Neuronal stem cell (in vitro differentiated cells): Measurements from ENCODE around the gene ETS1.

Experiments
- DNase-seq: peaks from one replicate; pipeline ENCODE4 v3.0.0-alpha.2; 2013; ENCODE audit warnings: low spot score
- H2AFZ ChIP-seq: one replicate; pipeline ENCODE4 v1.6.1; 2013; ENCODE audit warnings: mild to moderate bottlenecking, low read length, inconsistent platforms
- H2AK5ac ChIP-seq: 2 replicates; pipeline ENCODE4 v1.6.1; 2013; ENCODE audit warnings: low read depth, mild to moderate bottlenecking, inconsistent platforms, low read length, moderate library complexity, mixed read lengths
- H2BK120ac ChIP-seq: 2 replicates; pipeline ENCODE4 v1.6.1; 2013; ENCODE audit warnings: low read depth, mild to moderate bottlenecking, inconsistent platforms, low read length, moderate library complexity, mixed read lengths
- H2BK12ac ChIP-seq: one replicate; pipeline ENCODE4 v1.6.1; 2013; ENCODE audit warnings: low read length, inconsistent platforms
- H2BK15ac ChIP-seq: 2 replicates; pipeline ENCODE4 v1.6.1; 2013; ENCODE audit warnings: mild to moderate bottlenecking, low read length, inconsistent platforms, mixed read lengths
- H2BK5ac ChIP-seq: one replicate; pipeline ENCODE4 v1.6.1; 2013; ENCODE audit warnings: inconsistent platforms, mild to moderate bottlenecking, low read length, moderate library complexity
- H3K14ac ChIP-seq: one replicate; pipeline ENCODE4 v1.6.1; 2013; ENCODE audit warnings: low read length, inconsistent platforms
- H3K18ac ChIP-seq: 2 replicates; pipeline ENCODE4 v1.6.1; 2013; ENCODE audit warnings: low read length, inconsistent platforms
- H3K23ac ChIP-seq: 2 replicates; pipeline ENCODE4 v1.6.1; 2013; ENCODE audit warnings: low read depth, mild to moderate bottlenecking, mixed read lengths, low read length, inconsistent platforms; ENCODE audit not compliant: poor library complexity
- H3K27ac ChIP-seq: replicated peaks from 3 replicates; pipeline ENCODE4 v1.5.1; 2013; ENCODE audit warnings: low read length, inconsistent platforms
- H3K27me3 ChIP-seq, 3 experiments: 2 replicates each; pipeline ENCODE4 v1.6.1; 2013; ENCODE audit warnings: low read length in 3 of 3, mild to moderate bottlenecking in 2 of 3, inconsistent platforms in 1 of 3, low read depth in 1 of 3, mixed read lengths in 1 of 3, moderate library complexity in 1 of 3; ENCODE audit not compliant: control insufficient read depth in 3 of 3, insufficient read depth in 3 of 3
- H3K36me3 ChIP-seq, 2 donors: replicated peaks in 1 of 2; 2 replicates each; pipeline ENCODE4 v1.6.1; 2013; ENCODE audit warnings: low read length in 2 of 2; ENCODE audit not compliant: control insufficient read depth in 2 of 2, insufficient read depth in 2 of 2
- H3K4ac ChIP-seq: 2 replicates; pipeline ENCODE4 v1.6.1; 2013; ENCODE audit warnings: inconsistent platforms, mild to moderate bottlenecking, low read length, moderate library complexity
- H3K4me1 ChIP-seq, 2 donors: 1 replicate in 1 of 2; 2 replicates in 1 of 2; pipeline ENCODE4 v1.6.1; 2013; ENCODE audit warnings: low read length in 2 of 2, low read depth in 1 of 2; ENCODE audit not compliant: control insufficient read depth in 2 of 2, insufficient read depth in 1 of 2
- H3K4me2 ChIP-seq: one replicate; pipeline ENCODE4 v1.6.1; 2013; ENCODE audit warnings: mild to moderate bottlenecking, low read length, inconsistent platforms; ENCODE audit not compliant: insufficient read depth, poor library complexity, severe bottlenecking
- H3K4me3 ChIP-seq, 2 donors: 2 replicates each; pipeline ENCODE4 v1.5.1; 2013; ENCODE audit warnings: low read length in 2 of 2, mild to moderate bottlenecking in 2 of 2, inconsistent platforms in 1 of 2, moderate library complexity in 1 of 2
- H3K79me1 ChIP-seq: one replicate; pipeline ENCODE4 v1.6.1; 2013; ENCODE audit warnings: low read depth, mild to moderate bottlenecking, inconsistent platforms, low read length, moderate library complexity
- H3K9ac ChIP-seq: one replicate; pipeline ENCODE4 v1.6.1; 2013; ENCODE audit warnings: mild to moderate bottlenecking, low read depth, low read length, inconsistent platforms; ENCODE audit not compliant: poor library complexity
- H3K9me3 ChIP-seq, 2 donors: replicated peaks in 1 of 2; 2 replicates each; pipeline versions ENCODE3 to v1.6.1; 2013; ENCODE audit warnings: low read length in 2 of 2, mild to moderate bottlenecking in 2 of 2, inconsistent platforms in 1 of 2, low read depth in 1 of 2, mixed read lengths in 1 of 2, moderate library complexity in 1 of 2; ENCODE audit not compliant: control insufficient read depth in 2 of 2, insufficient read depth in 1 of 2
- H4K8ac ChIP-seq: one replicate; pipeline ENCODE4 v1.6.1; 2013; ENCODE audit warnings: low read depth, mild to moderate bottlenecking, inconsistent platforms, low read length, moderate library complexity
- H4K91ac ChIP-seq: one replicate; pipeline ENCODE4 v1.6.1; 2013; ENCODE audit warnings: low read length, low read depth, mild to moderate bottlenecking, inconsistent platforms; ENCODE audit not compliant: poor library complexity
- WGBS, 2 donors: extraction: QIAGEN DNeasy Blood & Tissue Kit; methylation state at CpG; one replicate each; pipeline ENCODE4 v1.1.7; 2013; ENCODE audit warnings: missing lambda C conversion rate in 2 of 2, mixed read lengths in 1 of 2; ENCODE audit not compliant: insufficient read length in 2 of 2, insufficient replicate concordance in 1 of 2; ENCODE audit errors: extremely low coverage in 2 of 2; 5-methylcytosine and 5-hydroxymethylcytosine counted together

The ETS1 gene

DNA sequence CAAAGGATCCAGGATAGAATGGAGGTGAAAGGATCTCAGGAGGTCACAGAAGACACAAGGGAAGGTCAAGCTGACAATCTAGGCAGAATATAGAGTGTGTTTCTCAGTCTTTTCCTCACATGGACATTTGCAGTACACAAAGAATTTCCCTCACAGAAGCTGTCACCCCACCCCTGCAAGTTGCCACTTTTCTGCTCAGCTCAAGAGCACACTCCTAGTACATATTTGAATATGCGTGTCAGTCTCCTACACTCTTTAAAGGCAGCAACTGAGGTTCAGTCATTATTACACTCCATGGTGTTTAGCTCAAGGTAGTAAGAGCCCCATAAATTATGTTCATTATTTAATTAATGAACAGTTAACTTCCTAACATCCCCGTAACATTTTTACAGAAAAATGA lies 59.1 kb downstream of the ETS1 start:
- H3K36me3 ChIP-seq: no peaks in the 10 kb centered on the region
- H2AK5ac ChIP-seq: no peak overlapping the region
- no peak overlapping the region for H2BK120ac ChIP-seq
- H4K91ac ChIP-seq: no peak overlapping the region
- no peak overlapping the region for H3K27ac ChIP-seq
- no peak overlapping the region for H3K4me3 ChIP-seq
- H2BK12ac ChIP-seq: no peak overlapping the region
- H3K79me1 ChIP-seq: no peaks in the 10 kb centered on the region
- H2BK5ac ChIP-seq: no peak overlapping the region
- no peak overlapping the region for H3K18ac ChIP-seq
- no peak overlapping the region for H3K14ac ChIP-seq
- H4K8ac ChIP-seq: no peak overlapping the region
- H3K27me3 ChIP-seq: peaks cover 18 to 75% (median 49%) of the 10 kb centered on the region in 3 experiments
- no peak overlapping the region for H3K9ac ChIP-seq
- no peaks in the 10 kb centered on the region for H3K9me3 ChIP-seq
- DNase-seq: no peak
- H3K4me2 ChIP-seq: no peak overlapping the region
- peaks cover 7 to 27% of the 10 kb centered on the region in 2 donors for H3K4me1 ChIP-seq
- no peak overlapping the region for H2BK15ac ChIP-seq
- H3K23ac ChIP-seq: no peak overlapping the region
- H3K4ac ChIP-seq: no peak overlapping the region
- WGBS, 2 donors: no CpG with 5 or more reads among the region's 2 CpGs
- H2AFZ ChIP-seq: no peak overlapping the region

DNA sequence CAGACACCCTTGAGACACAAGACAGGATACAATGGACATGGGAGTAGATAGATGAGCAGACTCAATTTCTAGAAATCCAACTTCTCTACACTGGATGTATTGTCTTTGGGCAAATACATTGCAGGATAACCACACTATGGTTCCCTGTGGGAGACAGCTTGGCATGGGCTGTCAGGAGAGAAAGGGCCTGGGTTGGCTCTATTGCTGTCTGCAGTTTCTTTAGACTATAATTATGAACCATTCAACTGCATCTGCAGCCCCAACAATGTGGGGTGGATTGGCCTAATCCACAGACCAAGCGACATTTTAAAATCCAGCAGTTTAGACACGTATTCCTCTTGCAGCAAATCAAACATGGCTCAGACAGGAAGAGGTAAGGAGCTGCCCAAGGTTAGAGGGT lies 60.3 kb downstream of the ETS1 start:
- H3K9ac ChIP-seq: no peak overlapping the region

DNA sequence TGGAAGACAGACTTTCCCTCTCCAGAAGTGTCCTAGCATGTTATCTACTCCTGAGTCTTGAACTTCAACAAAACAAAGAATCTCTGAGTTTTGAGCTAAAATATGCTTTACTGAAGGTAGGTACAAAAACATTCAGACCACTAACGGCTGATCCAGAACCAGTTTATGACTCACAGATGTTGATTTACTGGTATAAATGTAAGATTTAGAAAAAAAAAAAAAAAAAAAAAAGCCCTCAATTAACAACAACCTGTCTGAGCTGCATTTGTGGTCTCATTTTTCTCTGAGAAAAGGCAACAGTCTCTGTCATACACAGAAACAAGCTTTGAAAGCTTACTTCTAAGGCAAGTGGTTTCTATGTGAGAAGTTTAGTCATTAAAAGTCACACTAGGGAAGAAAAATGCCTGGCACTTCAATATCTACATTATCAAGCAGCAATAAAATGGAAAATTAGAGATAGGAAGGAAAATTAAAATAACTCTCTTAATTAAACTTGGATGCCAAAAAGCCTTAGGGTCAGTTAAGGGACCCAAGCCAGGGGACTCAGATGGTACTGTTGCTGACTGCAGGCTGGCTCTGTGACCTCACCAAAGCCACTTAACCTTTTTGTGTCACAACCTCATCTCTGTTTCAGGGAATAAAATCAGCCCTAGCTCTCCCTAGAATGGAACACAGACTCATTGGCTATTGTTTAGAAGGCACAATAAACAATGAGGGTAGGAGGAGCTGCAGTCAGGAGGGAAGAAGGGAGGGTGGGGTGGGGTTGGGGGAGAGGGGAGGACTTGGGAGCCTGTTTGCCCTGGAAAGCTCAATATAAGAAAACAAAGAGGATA lies 61.7 kb downstream of the ETS1 start:
- Histone ChIP-seq H3K4me3 (no peak overlapping the region), H4K8ac (no peak overlapping the region), H3K27me3 (peaks cover 17 to 79% (median 23%) of the 10 kb centered on the region in 3 experiments), H3K79me1 (no peaks in the 10 kb centered on the region), H2AK5ac (no peak overlapping the region), H3K4me1 (peaks cover 8 to 21% of the 10 kb centered on the region in 2 donors), H3K4ac (no peak overlapping the region), H2BK120ac (no peak overlapping the region), H2BK5ac (no peak overlapping the region), H2BK15ac (no peak overlapping the region), H3K9ac (no peak overlapping the region), H3K18ac (no peak overlapping the region), H3K9me3 (no peaks in the 10 kb centered on the region), H3K36me3 (no peaks in the 10 kb centered on the region), H3K14ac (no peak overlapping the region), H3K27ac (no peak overlapping the region), H2AFZ (no peak overlapping the region), H2BK12ac (no peak overlapping the region), H4K91ac (no peak overlapping the region), H3K23ac (no peak overlapping the region), H3K4me2 (no peak overlapping the region)
- no CpG with 5 or more reads among the region's 1 CpG for WGBS, 2 donors
- DNase-seq: no peak

More for the DNA sequence above, 60.3 kb downstream of the ETS1 start:
- Histone ChIP-seq H3K9me3 (no peaks in the 10 kb centered on the region), H4K91ac (no peak overlapping the region), H3K79me1 (no peaks in the 10 kb centered on the region), H2AFZ (no peak overlapping the region), H3K14ac (no peak overlapping the region), H3K4me1 (peaks cover 4 to 21% of the 10 kb centered on the region in 2 donors), H2BK15ac (no peak overlapping the region), H3K27me3 (peaks cover 16 to 79% (median 37%) of the 10 kb centered on the region in 3 experiments), H2BK12ac (no peak overlapping the region), H2AK5ac (no peak overlapping the region), H3K23ac (no peak overlapping the region), H4K8ac (no peak overlapping the region), H3K4me2 (no peak overlapping the region), H2BK120ac (no peak overlapping the region), H3K18ac (no peak overlapping the region), H2BK5ac (no peak overlapping the region), H3K4me3 (no peak overlapping the region), H3K27ac (no peak overlapping the region), H3K36me3 (no peaks in the 10 kb centered on the region), H3K4ac (no peak overlapping the region)
- WGBS, 2 donors: no CpG with 5 or more reads among the region's 2 CpGs
- no peak for DNase-seq

DNA sequence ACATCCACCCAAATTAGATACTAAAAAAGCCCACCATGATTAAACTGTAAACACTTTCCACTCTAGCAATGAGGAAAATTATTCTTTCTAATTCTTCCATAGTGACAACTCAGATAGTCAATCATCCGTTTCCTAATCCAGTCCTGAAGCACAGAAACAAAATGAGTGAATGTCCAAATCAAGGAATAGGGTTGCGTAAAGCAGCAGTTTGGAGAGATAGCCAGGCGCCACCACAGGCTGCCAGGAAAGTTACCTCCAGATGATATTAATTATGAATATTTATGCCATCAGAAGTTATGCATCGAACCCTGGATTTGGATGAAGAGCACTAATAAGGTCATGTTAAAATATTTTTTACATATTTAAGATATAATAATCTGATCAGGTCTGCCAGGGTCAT lies 63.2 kb downstream of the ETS1 start:
- no peak for DNase-seq
- Histone ChIP-seq H3K4ac (no peak overlapping the region), H2BK12ac (no peak overlapping the region), H3K9me3 (no peaks in the 10 kb centered on the region), H2AK5ac (no peak overlapping the region), H3K9ac (no peak overlapping the region), H3K14ac (no peak overlapping the region), H2BK15ac (no peak overlapping the region), H3K4me1 (peaks cover 8 to 21% of the 10 kb centered on the region in 2 donors), H3K18ac (no peak overlapping the region), H2BK5ac (no peak overlapping the region), H3K4me3 (no peak overlapping the region), H4K91ac (no peak overlapping the region), H3K4me2 (no peak overlapping the region), H4K8ac (no peak overlapping the region), H2BK120ac (no peak overlapping the region), H3K23ac (no peak overlapping the region), H3K79me1 (no peaks in the 10 kb centered on the region), H2AFZ (no peak overlapping the region), H3K36me3 (no peaks in the 10 kb centered on the region), H3K27me3 (peaks cover 9 to 73% (median 18%) of the 10 kb centered on the region in 3 experiments), H3K27ac (no peak overlapping the region)
- WGBS, 2 donors: no CpG with 5 or more reads among the region's 4 CpGs
